Chondrocyte (in vitro differentiated cells): ENCODE results near the gene PDIA4. TPM values are rescaled to one million over a fixed set of nuclear protein-coding genes. Genes with fewer than 3 reads are reported as not detected.
A peak's percentile ranks its signal among the peaks of the same experiment; 100 is the strongest.

Experiments
- DNase-seq: peaks from one replicate; pipeline ENCODE4 v3.0.0; 2021; ENCODE audit warnings: mixed read lengths, low spot score
- H3K27ac Mint-ChIP-seq: one replicate; pipeline ENCODE4 v1.8.0; 2021; ENCODE audit warnings: mild to moderate bottlenecking, moderate library complexity, mixed read lengths; ENCODE audit not compliant: unreplicated experiment
- H3K27me3 Mint-ChIP-seq: 2 replicates; pipeline ENCODE4 v1.8.0; 2021; ENCODE audit warnings: low read depth, mixed read lengths
- H3K36me3 Mint-ChIP-seq: 2 replicates; pipeline ENCODE4 v1.8.0; 2021; ENCODE audit warnings: low read depth, mixed read lengths
- H3K4me1 Mint-ChIP-seq: 2 replicates; pipeline ENCODE4 v1.8.0; 2021; ENCODE audit warnings: low read depth, mild to moderate bottlenecking, mixed read lengths
- H3K4me3 Mint-ChIP-seq: one replicate; pipeline ENCODE4 v1.8.0; 2021; ENCODE audit warnings: mild to moderate bottlenecking, moderate library complexity, mixed read lengths; ENCODE audit not compliant: unreplicated experiment
- H3K9me3 Mint-ChIP-seq: 2 replicates; pipeline ENCODE4 v1.8.0; 2021; ENCODE audit warnings: low read depth, mixed read lengths
- total RNA-seq: library from RNA; stranded (reverse); gene quantifications from 3 replicates; pipeline ENCODE4 v1.2.1, GENCODE V29; 2021
- TF ChIP-seq, protein P1 (sequence below): fragments of 200-600 bp; sonication (generic); IDR thresholded peaks from 2 replicates; pipeline ENCODE4 v1.5.0; 2021; ENCODE audit warnings: antibody characterized with exemption, mild to moderate bottlenecking, moderate library complexity

The PDIA4 gene
- total RNA-seq, 1 donor from 2014 or later, result 140 TPM

DNA sequence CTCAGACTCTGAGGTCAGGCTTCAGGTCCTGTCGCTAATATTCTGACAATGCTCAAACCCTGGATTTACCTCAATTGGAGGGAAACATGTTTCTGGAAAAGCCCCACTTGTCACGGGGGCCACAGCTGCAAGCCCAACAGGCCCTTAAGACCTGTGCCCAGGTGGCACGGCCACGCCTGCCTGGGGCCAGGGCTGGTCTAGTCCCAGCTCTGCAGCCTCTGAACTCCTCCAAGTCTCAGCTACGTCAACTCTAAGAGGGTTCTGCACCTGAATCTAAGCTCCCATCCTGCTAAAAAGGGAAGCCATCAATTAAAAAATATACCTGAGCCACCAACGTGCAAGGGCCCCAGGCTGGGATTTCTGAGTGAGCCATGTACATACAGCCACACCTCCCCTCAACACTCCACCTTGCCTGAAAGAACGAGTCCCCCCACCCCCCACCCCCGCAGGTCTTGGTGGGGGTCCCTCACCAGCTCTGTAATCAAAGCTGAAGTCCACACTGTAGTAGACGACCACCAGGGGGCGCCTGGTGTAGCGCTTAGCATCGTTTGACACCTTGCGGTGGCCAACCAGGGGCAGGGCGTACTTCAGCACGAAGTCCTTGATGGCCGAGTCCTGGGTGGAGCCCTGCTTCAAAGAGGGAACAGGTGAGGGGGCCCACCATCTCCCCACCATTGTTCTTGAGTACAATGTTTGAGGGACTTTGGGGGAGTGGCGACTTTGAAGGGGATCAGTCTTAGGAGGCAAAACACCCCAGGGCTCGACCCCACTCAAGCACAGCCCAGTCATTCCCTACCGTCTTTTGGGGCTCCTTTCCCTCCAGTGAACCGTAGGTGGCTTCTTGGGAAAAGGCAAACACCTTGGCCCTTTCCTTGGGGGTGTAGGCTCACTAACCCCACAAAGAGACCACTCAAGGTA, 22.6 kb downstream of the PDIA4 start:
- Mint-ChIP-seq H3K27ac (no peak overlapping the region), H3K27me3 (no peaks in the 10 kb centered on the region), H3K4me3 (no peak overlapping the region), H3K36me3 (peaks cover 22% of the 10 kb centered on the region), H3K4me1 (peaks cover 16% of the 10 kb centered on the region), H3K9me3 (no peaks in the 10 kb centered on the region)
- DNase-seq, result peak; percentile 79
- TF ChIP-seq, protein P1, sequence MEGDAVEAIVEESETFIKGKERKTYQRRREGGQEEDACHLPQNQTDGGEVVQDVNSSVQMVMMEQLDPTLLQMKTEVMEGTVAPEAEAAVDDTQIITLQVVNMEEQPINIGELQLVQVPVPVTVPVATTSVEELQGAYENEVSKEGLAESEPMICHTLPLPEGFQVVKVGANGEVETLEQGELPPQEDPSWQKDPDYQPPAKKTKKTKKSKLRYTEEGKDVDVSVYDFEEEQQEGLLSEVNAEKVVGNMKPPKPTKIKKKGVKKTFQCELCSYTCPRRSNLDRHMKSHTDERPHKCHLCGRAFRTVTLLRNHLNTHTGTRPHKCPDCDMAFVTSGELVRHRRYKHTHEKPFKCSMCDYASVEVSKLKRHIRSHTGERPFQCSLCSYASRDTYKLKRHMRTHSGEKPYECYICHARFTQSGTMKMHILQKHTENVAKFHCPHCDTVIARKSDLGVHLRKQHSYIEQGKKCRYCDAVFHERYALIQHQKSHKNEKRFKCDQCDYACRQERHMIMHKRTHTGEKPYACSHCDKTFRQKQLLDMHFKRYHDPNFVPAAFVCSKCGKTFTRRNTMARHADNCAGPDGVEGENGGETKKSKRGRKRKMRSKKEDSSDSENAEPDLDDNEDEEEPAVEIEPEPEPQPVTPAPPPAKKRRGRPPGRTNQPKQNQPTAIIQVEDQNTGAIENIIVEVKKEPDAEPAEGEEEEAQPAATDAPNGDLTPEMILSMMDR, result peak; percentile 88

DNA sequence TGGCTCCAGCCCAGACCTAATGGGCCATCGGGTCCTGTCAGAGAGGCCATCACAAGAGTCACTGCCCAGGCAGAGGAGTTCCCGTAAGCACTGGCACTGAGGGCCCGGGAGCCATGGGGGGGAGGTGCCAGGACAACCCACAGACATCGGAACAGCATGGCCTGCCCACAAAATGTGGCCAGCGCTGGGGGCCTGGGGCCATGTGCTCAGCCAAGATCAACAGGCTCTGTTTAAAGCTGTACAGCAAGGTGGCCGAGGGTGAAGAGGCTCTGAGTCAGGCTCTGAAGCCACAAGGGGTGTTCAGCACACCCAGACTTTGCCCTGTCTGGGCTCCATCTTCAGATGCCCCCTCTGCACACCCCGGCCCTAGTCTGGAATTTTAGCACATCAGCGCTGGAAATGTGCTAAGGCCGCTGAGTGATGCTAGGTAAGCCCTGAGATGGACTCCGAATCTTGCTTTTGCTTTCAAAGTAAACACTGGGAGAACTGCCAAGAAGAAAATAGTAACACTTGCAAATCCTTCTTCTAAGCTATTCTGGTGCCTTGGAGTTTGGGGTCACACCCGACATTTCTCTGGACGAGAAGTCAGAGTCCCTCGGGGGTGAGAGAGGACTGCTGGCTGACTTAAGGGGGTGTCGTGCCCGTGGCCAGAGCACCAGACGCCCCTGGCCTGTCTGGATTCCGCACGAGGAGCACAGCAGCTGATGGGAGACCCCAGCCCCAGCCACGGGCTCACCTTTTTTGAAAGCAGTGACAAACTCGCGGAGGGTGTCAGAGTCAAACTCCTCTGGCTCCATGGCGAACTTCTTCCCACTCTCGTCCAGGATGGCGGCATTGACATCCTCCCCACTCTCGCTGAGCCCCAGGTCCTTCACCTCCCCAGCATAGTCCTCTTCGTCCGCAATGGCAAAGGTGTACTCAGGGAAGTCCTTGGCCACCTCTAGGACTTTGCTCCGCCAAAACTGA, 23.6 kb downstream of the PDIA4 start:
- Mint-ChIP-seq H3K4me1 (peaks cover 16% of the 10 kb centered on the region), H3K9me3 (no peaks in the 10 kb centered on the region), H3K27me3 (no peaks in the 10 kb centered on the region), H3K27ac (no peak overlapping the region), H3K36me3 (peaks cover 21% of the 10 kb centered on the region), H3K4me3 (no peak overlapping the region)
- TF ChIP-seq, protein P1, result no peak
- peak; percentile 54 for DNase-seq

DNA sequence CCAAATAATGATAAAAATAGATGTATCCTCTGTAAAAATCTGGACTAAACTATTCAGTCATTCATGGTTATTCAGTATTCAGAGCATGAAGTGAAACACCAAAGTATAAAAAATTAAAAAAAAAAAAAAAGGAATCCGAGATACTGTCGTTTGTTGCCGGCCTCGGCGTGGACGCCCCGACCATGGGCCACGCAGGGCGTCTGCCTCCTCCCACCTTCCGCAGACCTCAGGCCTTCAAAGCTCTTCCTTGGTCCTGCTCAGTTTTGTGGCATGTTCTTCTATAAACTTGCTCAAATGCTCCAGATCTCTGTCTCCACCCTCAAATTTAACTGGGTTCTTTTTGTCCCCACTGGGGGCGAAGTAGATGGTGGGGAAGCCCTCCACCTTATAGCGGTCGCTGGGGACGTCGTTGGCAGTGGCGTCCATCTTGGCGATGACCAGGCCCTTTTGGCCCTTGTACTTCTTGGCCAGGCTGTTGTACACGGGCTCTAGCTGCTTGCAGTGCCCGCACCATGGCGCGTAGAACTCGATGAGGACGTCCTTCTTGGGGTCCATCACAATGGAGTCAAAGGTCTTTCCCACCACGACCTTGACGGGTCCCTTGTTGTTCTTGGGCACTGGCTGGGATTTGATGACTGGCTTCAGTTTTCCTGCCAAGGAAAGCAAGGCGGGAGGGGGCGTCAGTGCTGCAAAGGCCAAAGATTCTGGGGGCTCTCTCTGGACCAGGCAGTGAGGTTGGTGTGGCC, 24.6 kb downstream of the PDIA4 start:
- Mint-ChIP-seq H3K4me1 (peaks cover 16% of the 10 kb centered on the region), H3K4me3 (no peak overlapping the region), H3K27me3 (no peaks in the 10 kb centered on the region), H3K27ac (no peak overlapping the region), H3K36me3 (peaks cover 18% of the 10 kb centered on the region), H3K9me3 (no peaks in the 10 kb centered on the region)
- no peak for DNase-seq
- TF ChIP-seq, protein P1, result no peak

DNA sequence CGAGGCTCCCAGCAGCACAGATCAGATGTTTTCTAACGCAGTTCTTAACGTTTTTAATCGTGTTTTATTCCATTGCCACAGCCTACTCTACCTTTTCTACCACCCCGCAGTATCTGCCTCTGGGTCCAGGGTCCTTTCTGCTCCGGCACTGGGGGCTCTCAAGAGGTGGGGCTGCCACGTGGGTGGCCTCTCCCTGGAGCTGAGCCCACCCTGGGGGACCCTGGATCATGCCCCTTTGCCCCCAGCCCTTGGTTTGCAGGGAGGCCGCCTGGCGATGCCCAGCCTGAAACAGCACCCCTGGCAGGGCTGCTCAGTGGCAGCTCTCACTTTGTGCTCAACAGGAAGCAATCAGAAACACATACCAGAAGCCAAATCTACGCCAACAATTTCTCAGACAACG, 25.3 kb downstream of the PDIA4 start:
- TF ChIP-seq, protein P1, result no peak
- H3K4me3 Mint-ChIP-seq, result no peak overlapping the region
- no peaks in the 10 kb centered on the region for H3K9me3 Mint-ChIP-seq
- H3K36me3 Mint-ChIP-seq, result peaks cover 17% of the 10 kb centered on the region
- H3K27me3 Mint-ChIP-seq, result no peaks in the 10 kb centered on the region
- no peak for DNase-seq
- peaks cover 16% of the 10 kb centered on the region for H3K4me1 Mint-ChIP-seq
- H3K27ac Mint-ChIP-seq, result no peak overlapping the region
